K562 (cell line): ENCODE measurements around the gene PRSS53. TPM values are rescaled to one million over a fixed set of nuclear protein-coding genes. Genes with fewer than 3 reads are reported as not detected.

Experiments used
- ATAC-seq: fragments of 200-7000 bp; cut with Tn5 transposase; 3 replicates; pipeline ENCODE4 v1.9.1; 2020; ENCODE audit warnings: moderate library complexity
- BruUV-seq: library from RNA; stranded (reverse); fragments of 400-500 nt; replicated peaks from 2 replicates; lab custom pipeline; 2021; lab: Mats Ljungman, UMichigan
- CTCF ChIA-PET: fragments of 300-600 bp; formaldehyde crosslinking; extraction: SDS; loops from one replicate; lab custom pipeline; 2021; ENCODE audit warnings: low intra/inter-chr PET ratio; lab: Yijun Ruan, JAX
- POLR2A ChIA-PET: fragments of 300-600, 350-650 bp; sonication (Branson Sonifier 250); formaldehyde crosslinking; extraction: SDS; loops from one replicate; lab custom pipeline; 2021; ENCODE audit warnings: antibody characterized with exemption, inconsistent platforms; lab: Yijun Ruan, JAX
- DNase-seq, 4 experiments: peaks; one replicate each; pipeline versions ENCODE4 v3.0.0 to v3.0.0-alpha.2; 2011 to 2018; ENCODE audit warnings: low spot score in 3 of 4, mixed read lengths in 3 of 4; ENCODE audit errors: extremely low read depth in 1 of 4
- FAIRE-seq: peaks from 2 replicates; lab custom pipeline; 2011; peaks lifted over from hg19 to GRCh38; lab: Jason Lieb, UNC
- H2AFZ ChIP-seq: 2 replicates; pipeline ENCODE4 v1.6.0; 2011; ENCODE audit warnings: low read depth, low read length, control low read depth, inconsistent platforms
- H3K27ac ChIP-seq: fragments of 200-600 bp; 3 replicates; pipeline ENCODE4 v1.8.0; 2011; ENCODE audit warnings: low read depth, mild to moderate bottlenecking, control low read depth, inconsistent platforms, low read length, moderate library complexity, mixed read lengths; ENCODE audit errors: extremely low read depth
- H3K27me3 ChIP-seq, 2 experiments: fragments of 300-600 bp in 1 of 2; 2 replicates in 1 of 2; 3 replicates in 1 of 2; pipeline versions ENCODE4 v1.6.0 to v1.8.0; 2011; ENCODE audit warnings: inconsistent platforms in 2 of 2, low read length in 2 of 2, mild to moderate bottlenecking in 1 of 2, mixed read lengths in 1 of 2, moderate library complexity in 1 of 2; ENCODE audit not compliant: control insufficient read depth in 2 of 2, insufficient read depth in 2 of 2
- H3K36me3 ChIP-seq: fragments of 300-600 bp; 3 replicates; pipeline ENCODE4 v1.8.0; 2011; ENCODE audit warnings: mild to moderate bottlenecking, low read length, inconsistent platforms; ENCODE audit not compliant: control insufficient read depth, insufficient read depth
- H3K4me1 ChIP-seq, 2 experiments: fragments of 200-600 bp in 1 of 2; replicated peaks in 1 of 2; 2 replicates in 1 of 2; 3 replicates in 1 of 2; pipeline versions ENCODE4 v1.5.1 to v1.8.0; 2011; ENCODE audit warnings: inconsistent platforms in 2 of 2, low read length in 2 of 2, mild to moderate bottlenecking in 1 of 2, mixed read lengths in 1 of 2, moderate library complexity in 1 of 2; ENCODE audit not compliant: control insufficient read depth in 2 of 2, insufficient read depth in 2 of 2
- H3K4me2 ChIP-seq: 2 replicates; pipeline ENCODE4 v1.6.1; 2011; ENCODE audit warnings: low read length, control low read depth, inconsistent platforms, mixed read lengths; ENCODE audit not compliant: insufficient read depth
- H3K4me3 ChIP-seq: fragments of 200-600 bp; sonication (generic), shearing (Covaris generic); 2 replicates; pipeline ENCODE4 v1.5.1; 2016; ENCODE audit warnings: control low read depth, inconsistent platforms
- H3K79me2 ChIP-seq: fragments of 200-600 bp; 3 replicates; pipeline ENCODE4 v1.8.0; 2011; ENCODE audit warnings: low read length, inconsistent platforms; ENCODE audit not compliant: control insufficient read depth, insufficient read depth
- H3K9ac ChIP-seq, 2 experiments: 2 replicates each; pipeline versions ENCODE4 v1.6.0 to v1.6.1; 2011; ENCODE audit warnings: low read depth in 2 of 2, low read length in 2 of 2, control low read depth in 1 of 2, inconsistent platforms in 1 of 2, mild to moderate bottlenecking in 1 of 2, mixed read lengths in 1 of 2; ENCODE audit not compliant: insufficient read depth in 1 of 2
- H3K9me1 ChIP-seq: one replicate; pipeline ENCODE4 v1.6.0; 2011; ENCODE audit warnings: inconsistent platforms, mild to moderate bottlenecking, low read length, moderate library complexity; ENCODE audit not compliant: control insufficient read depth, insufficient read depth
- H3K9me3 ChIP-seq: replicated peaks from 2 replicates; pipeline ENCODE4 v1.5.1; 2011; ENCODE audit warnings: low read depth, low read length, inconsistent platforms; ENCODE audit not compliant: control insufficient read depth, insufficient read depth
- H4K20me1 ChIP-seq: replicated peaks from 2 replicates; pipeline ENCODE4 v1.6.1; 2011; ENCODE audit warnings: low read length, inconsistent platforms, mixed read lengths; ENCODE audit not compliant: control insufficient read depth, insufficient read depth
- ARID3A ChIP-seq: IDR thresholded peaks from 2 replicates; pipeline ENCODE4 v1.6.1; 2012; ENCODE audit warnings: low read depth, low read length, improper control_type of control experiment, borderline replicate concordance
- ESRRA ChIP-seq: fragments of 450-650 bp; IDR thresholded peaks from 2 replicates; pipeline ENCODE4 v1.6.1; 2014; ENCODE audit warnings: low read depth, mild to moderate bottlenecking, moderate library complexity, borderline replicate concordance
- HINFP ChIP-seq: fragments of 450-650 bp; conservative IDR thresholded peaks from 2 replicates; pipeline ENCODE4 v1.6.1; 2016; ENCODE audit warnings: missing genetic modification characterization, low read depth, mild to moderate bottlenecking, control low read depth, missing compliant biosample characterization
- IRF9 ChIP-seq: fragments of 450-650 bp; IDR thresholded peaks from 2 replicates; pipeline ENCODE4 v1.6.1; 2016; ENCODE audit warnings: missing biosample characterization, missing genetic modification characterization
- NR1H2 ChIP-seq: sonication (generic); formaldehyde crosslinking; IDR thresholded peaks from 2 replicates; pipeline ENCODE4 v1.4.0; 2020; ENCODE audit warnings: mild to moderate bottlenecking, missing genetic modification reagents
- NR2C1 ChIP-seq, 2 experiments: fragments of 450-650 bp; IDR thresholded peaks; 2 replicates each; pipeline ENCODE4 v1.6.1; 2017; ENCODE audit warnings: mild to moderate bottlenecking in 2 of 2, antibody characterized with exemption in 1 of 2, inconsistent platforms in 1 of 2, missing compliant biosample characterization in 1 of 2, missing genetic modification characterization in 1 of 2
- TEAD2 ChIP-seq: fragments of 450-650 bp; IDR thresholded peaks from 2 replicates; pipeline ENCODE4 v1.6.1; 2016; ENCODE audit warnings: missing genetic modification characterization, control low read depth, missing compliant biosample characterization
- THAP12 ChIP-seq: fragments of 250-450 bp; sonication (Bioruptor Pico); IDR thresholded peaks from 2 replicates; pipeline ENCODE4 v1.9.0; 2021; ENCODE audit warnings: mild to moderate bottlenecking, inconsistent platforms
- TRIM25 ChIP-seq: fragments of 450-650 bp; IDR thresholded peaks from 2 replicates; pipeline ENCODE4 v1.7.0; 2016; ENCODE audit warnings: borderline replicate concordance
- WGBS: fragments of 100-300 bp; shearing (Covaris generic); methylation state at CpG from one replicate; pipeline ENCODE4 v1.1.6; 2016; ENCODE audit warnings: low coverage, mixed read lengths; ENCODE audit not compliant: insufficient coverage; ENCODE audit errors: missing lambda C conversion rate; 5-methylcytosine and 5-hydroxymethylcytosine counted together
- in situ Hi-C: fragments of 300-500 bp; cut with MboI; formaldehyde crosslinking; loops from 4 replicates; pipeline ENCODE4 v1.15.0; 2018; ENCODE audit warnings: inconsistent platforms, mixed read lengths
- intact Hi-C: fragments of 100-400 bp; cut with micrococcal nuclease; formaldehyde crosslinking; loops from 2 replicates; pipeline ENCODE4 v1.14.2; 2022
- polyA plus RNA-seq, 8 experiments: library from polyadenylated mRNA; depleted of rRNA in 4 of 8; stranded (reverse) in 5 of 8; unstranded in 3 of 8; fragments of >200 nt; fragmentation: Nextera tagmentation in 2 of 8; fragmentation: Illumina TruSeq in 1 of 8; extraction: Ambion mirVana in 2 of 8; extraction: Trizol in 1 of 8; gene quantifications; 2 replicates each; pipeline versions ENCODE4 v1.2.1 to v1.2.3, GENCODE V29; 2011 to 2014; ENCODE audit warnings: inconsistent platforms in 1 of 8, missing spikeins in 1 of 8
- total RNA-seq, 7 experiments: library from RNA; depleted of rRNA in 6 of 7; stranded (reverse); fragments of >200 nt in 6 of 7; fragmentation: Illumina TruSeq in 2 of 7; extraction: Trizol in 2 of 7; gene quantifications; 2 replicates each; pipeline versions ENCODE4 v1.2.1 to v1.2.3, GENCODE V29; 2011 to 2021; ENCODE audit warnings: low replicate concordance in 1 of 7

The PRSS53 gene
- total and polyA plus RNA-seq, 9 of the 15 experiments (the other 6 are each of a cell fraction or from before 2014, with no cell fraction given) = 0.40 to 1.9 (median 0.78) TPM; not detected in 2

GRCh38 chr16:31076319-31076718 is 12.4 kb downstream of the PRSS53 start (continued):
- no peak for TF ChIP-seq IRF9 (tag)
- no peak for TF ChIP-seq ARID3A
- TF ChIP-seq NR1H2 (CRISPR knock-in tag) = no peak
- no peak for TF ChIP-seq ESRRA
- TF ChIP-seq HINFP (tag) = no peak

GRCh38 chr16:31074814-31075183 is 13.9 kb downstream of the PRSS53 start:
- DNase-seq (no peak), FAIRE-seq (no peak), ATAC-seq (no peak)
- Histone ChIP-seq H4K20me1 (no peaks in the 10 kb centered on the region; the same call in 1 of the 2 replicates), H3K4me2 (peak overlapping the region; percentile 97), H3K36me3 (peaks cover 42% of the 10 kb centered on the region), H3K27me3 (no peaks in the 10 kb centered on the region), H3K79me2 (peaks cover 64% of the 10 kb centered on the region), H3K27ac (peak overlapping the region; percentile 84), H2AFZ (peak overlapping the region; percentile 95), H3K4me1 (peaks cover 11 to 38% of the 10 kb centered on the region in 2 experiments; a peak in 4 of 5 replicates), H3K9ac (peak overlapping the region; percentile 86 to 95), H3K9me3 (no peaks in the 10 kb centered on the region), H3K4me3 (peak overlapping the region; percentile 79), H3K9me1 (no peaks in the 10 kb centered on the region)
- intact Hi-C loops (loop anchor here (2.0 to 5.0 kb wide), 2 partner anchors 68 to 82 kb away; no protein-coding TSS in a partner anchor), in situ Hi-C loops (no loop called here)
- 2% methylated on average over 7 of the region's 7 CpGs for WGBS
- CTCF ChIA-PET = interaction anchor here (0.6 kb wide), 1 partner anchor 172 kb away, joined by 4 read pairs; no protein-coding TSS in a partner anchor
- TSS peak; percentile 75 for BruUV-seq
- POLR2A ChIA-PET = interaction anchor here (0.8 to 3.3 kb wide), 9 partner anchors 11 to 121 kb away, joined by 3 to 32 read pairs (median 7); partner anchors contain the start of gene FUS
- no peak for TF ChIP-seq NR2C1 (IDR thresholded peaks at IDR 0.05)
- no peak for TF ChIP-seq NR2C1 (tag; IDR thresholded peaks at IDR 0.05)
- no peak for TF ChIP-seq THAP12
- no peak for TF ChIP-seq TEAD2 (tag)
- TF ChIP-seq TRIM25 = no peak
